ENCODE data around the gene ZBED6. TPM values are rescaled to one million over a fixed set of nuclear protein-coding genes. Genes with fewer than 3 reads are reported as not detected.

Gene ZBED6
- total and polyA plus RNA-seq, 9 of the 15 experiments (the other 6 are each of a cell fraction or from before 2014, with no cell fraction given): 0.21 to 16.6 (median 5.0) TPM

GRCh38 chr1:203799971-203800370 is 4.5 kb downstream of the ZBED6 start (continued):
- no peak for TF ChIP-seq PBX2 (CRISPR knock-in tag; IDR thresholded peaks at IDR 0.05; ENCODE audit: low read depth)
- TF ChIP-seq PBX2 (tag; conservative IDR thresholded peaks at IDR 0.05; ENCODE audit: low read depth): 0 out of 2 replicates have a peak, but pooled peaks have one; percentile 5
- TF ChIP-seq TEAD4 (IDR thresholded peaks at IDR 0.05; ENCODE audit: low read length): peak; percentile 67
- TF ChIP-seq TEAD4 (CRISPR knock-in tag; IDR thresholded peaks at IDR 0.05; ENCODE audit: borderline replicate concordance): no peak
- TF ChIP-seq CXXC5 (CRISPR knock-in tag; IDR thresholded peaks at IDR 0.05): no peak
- TF ChIP-seq MNT (conservative IDR thresholded peaks at IDR 0.05): 0 out of 4 replicates have a peak, but pooled peaks of 1 of the 2 experiments have one; percentile 28
- no peak for TF ChIP-seq ZSCAN29 (IDR thresholded peaks at IDR 0.05)
- no peak for TF ChIP-seq MAX (CRISPR knock-in tag; IDR thresholded peaks at IDR 0.05)
- TF ChIP-seq TCF3 (CRISPR knock-in tag; IDR thresholded peaks at IDR 0.05): peak; percentile 59
- peak; percentile 89 for TF ChIP-seq CBFA2T3 (IDR thresholded peaks at IDR 0.05)
- no peak for TF ChIP-seq ZNF174 (CRISPR knock-in tag; IDR thresholded peaks at IDR 0.05)
- TF ChIP-seq CBX8 (IDR thresholded peaks at IDR 0.05; ENCODE audit: borderline replicate concordance, extremely low read depth, low read depth, low read length, poor library complexity, severe bottlenecking): no peak
- TF ChIP-seq NCOR1 (IDR thresholded peaks at IDR 0.05): peak; percentile 84
- peak; percentile 21 for TF ChIP-seq MEIS2 (IDR thresholded peaks at IDR 0.05; ENCODE audit: partially characterized antibody)
- TF ChIP-seq U2AF1 (optimal IDR thresholded peaks at IDR 0.05; ENCODE audit: low read depth, low read length): no peak
- peak; percentile 20; the same call in 1 of the 2 replicates for TF ChIP-seq SMARCE1 (IDR thresholded peaks at IDR 0.05)
- no peak for TF ChIP-seq DDX20 (tag; IDR thresholded peaks at IDR 0.05; ENCODE audit: low read depth)
- TF ChIP-seq ZNF551 (CRISPR knock-in tag; IDR thresholded peaks at IDR 0.05): no peak
- no peak for TF ChIP-seq HOMEZ (CRISPR knock-in tag; IDR thresholded peaks at IDR 0.05)
- TF ChIP-seq BRD9 (IDR thresholded peaks at IDR 0.05; ENCODE audit: low read depth, partially characterized antibody): no peak
- TF ChIP-seq EZH2 (IDR thresholded peaks at IDR 0.05; ENCODE audit: borderline replicate concordance, low read depth, low read length): no peak
- TF ChIP-seq MYNN (IDR thresholded peaks at IDR 0.05): 0 out of 2 replicates have a peak, but pooled peaks have one; percentile 27
- no peak for TF ChIP-seq MYNN (CRISPR knock-in tag; IDR thresholded peaks at IDR 0.05)
- TF ChIP-seq MTA3 (IDR thresholded peaks at IDR 0.05; ENCODE audit: borderline replicate concordance): peak; percentile 43; the same call in 1 of the 2 replicates
- TF ChIP-seq ARID1B (IDR thresholded peaks at IDR 0.05): peak; percentile 77

Data from K562 (cell line).